HL-60 (cell line): ENCODE data around the gene CHPF2.

Experiments used
- DNase-seq, 2 experiments: peaks; one replicate each; pipeline ENCODE4 v3.0.0-alpha.2; 2010 to 2020; ENCODE audit warnings: low read depth in 1 of 2, low spot score in 1 of 2
- H3K27ac ChIP-seq: fragments of 250-450 bp; sonication (Bioruptor Pico); replicated peaks from 2 replicates; pipeline ENCODE4 v1.5.1; 2020; ENCODE audit warnings: mild to moderate bottlenecking, moderate library complexity
- H3K27me3 ChIP-seq: fragments of 250-450 bp; sonication (Bioruptor Pico); 2 replicates; pipeline ENCODE4 v1.5.1; 2021; ENCODE audit warnings: mild to moderate bottlenecking, moderate library complexity; ENCODE audit not compliant: insufficient read depth, poor library complexity, severe bottlenecking
- H3K4me3 ChIP-seq: replicated peaks from 2 replicates; pipeline ENCODE4 v1.5.1; 2011; ENCODE audit warnings: mild to moderate bottlenecking, control low read depth, low read length; ENCODE audit not compliant: insufficient read depth
- GABPA ChIP-seq: IDR thresholded peaks from 2 replicates; pipeline ENCODE4 v1.6.1; 2012; ENCODE audit warnings: low read depth
- POLR2AphosphoS5 ChIP-seq: IDR thresholded peaks from 2 replicates; pipeline ENCODE4 v1.6.1; 2012; ENCODE audit warnings: low read depth
- REST ChIP-seq: IDR thresholded peaks from 2 replicates; pipeline ENCODE4 v1.6.1; 2012; ENCODE audit warnings: low read depth; ENCODE audit not compliant: insufficient replicate concordance
- SPI1 ChIP-seq: IDR thresholded peaks from 2 replicates; pipeline ENCODE4 v1.6.1; 2012; ENCODE audit warnings: low read depth, mild to moderate bottlenecking, borderline replicate concordance
- TF ChIP-seq, protein P1 (sequence below): IDR thresholded peaks from one replicate; pipeline ENCODE4 v1.5.1; 2011; ENCODE audit warnings: low read length, control low read depth, inconsistent platforms; ENCODE audit not compliant: insufficient read depth

The CHPF2 gene

DNA sequence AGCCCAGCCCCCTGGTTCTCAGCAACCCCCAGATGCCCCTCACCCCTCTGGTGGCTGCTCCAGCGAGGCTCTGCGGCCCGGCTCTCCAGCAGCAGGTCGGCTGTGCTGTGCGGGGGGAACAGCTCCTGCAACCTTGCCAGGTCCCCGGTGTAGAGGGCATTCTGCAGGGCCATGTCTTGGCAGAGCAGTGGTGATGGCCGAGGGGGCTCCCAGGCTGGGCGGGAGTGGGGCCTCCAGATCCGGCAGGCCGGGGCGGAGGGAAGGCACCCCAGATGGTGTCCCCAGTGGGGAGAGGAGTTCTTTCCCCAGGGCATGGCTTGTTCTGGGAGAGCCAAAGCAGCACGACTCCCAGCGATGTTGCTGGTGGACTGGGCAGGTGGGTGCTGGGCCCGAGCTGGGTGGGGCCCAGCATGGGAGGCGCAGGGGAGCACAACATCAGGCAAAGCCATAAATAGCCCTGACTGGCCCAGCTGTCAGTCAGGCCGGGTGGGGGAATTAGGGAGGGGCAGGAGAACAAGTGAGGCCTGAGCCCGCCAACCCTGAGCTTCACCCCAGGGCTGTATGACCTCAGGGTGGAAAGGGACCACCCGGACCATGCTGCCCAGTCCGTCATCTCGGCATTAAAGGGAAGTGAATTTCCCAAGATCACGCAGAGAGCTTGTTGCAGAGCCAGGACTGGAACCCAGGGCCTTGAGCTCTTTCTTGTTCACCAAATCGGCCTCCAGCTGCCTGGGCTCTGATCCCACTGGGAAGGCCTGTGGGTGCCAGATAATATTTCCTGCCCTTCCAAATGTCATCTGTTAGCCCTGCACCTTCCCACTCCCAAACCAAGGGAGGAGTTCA is 44.7 kb upstream of the CHPF2 start:
- no peak for DNase-seq
- Histone ChIP-seq H3K27me3 (peaks cover 12% of the 10 kb centered on the region), H3K4me3 (no peak overlapping the region), H3K27ac (no peak overlapping the region)
- TF ChIP-seq SPI1 (no peak), REST (no peak), GABPA (no peak)

GRCh38 chr7:151188252-151188542 is 44.1 kb upstream of the CHPF2 start:
- Histone ChIP-seq H3K27ac (no peak overlapping the region), H3K4me3 (no peak overlapping the region), H3K27me3 (peaks cover 12% of the 10 kb centered on the region)
- no peak for DNase-seq
- no peak for TF ChIP-seq POLR2AphosphoS5

DNA sequence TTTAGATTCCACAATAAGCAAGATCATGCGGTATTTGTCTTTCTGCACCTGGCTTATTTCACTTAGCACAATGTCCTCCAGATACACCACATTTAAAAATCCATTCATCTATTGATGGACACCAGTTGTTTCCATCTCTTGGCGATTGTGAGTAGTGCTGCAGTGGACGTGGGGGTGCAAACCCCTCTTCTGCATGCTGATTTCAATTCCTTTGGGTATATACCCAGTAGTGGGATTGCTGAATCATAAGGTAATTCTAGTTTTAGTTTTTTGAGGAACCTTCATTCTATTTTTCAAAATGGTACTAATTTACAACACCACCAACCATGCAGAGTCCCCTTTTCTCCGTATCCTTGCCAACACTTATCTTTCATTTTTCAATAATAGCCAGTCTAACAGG is 43.2 kb upstream of the CHPF2 start:
- H3K27me3 ChIP-seq = peaks cover 12% of the 10 kb centered on the region
- no peak overlapping the region for H3K4me3 ChIP-seq
- H3K27ac ChIP-seq = no peak overlapping the region
- TF ChIP-seq POLR2AphosphoS5 = no peak
- TF ChIP-seq GABPA = no peak
- no peak for TF ChIP-seq REST
- no peak for TF ChIP-seq SPI1
- TF ChIP-seq, protein P1, sequence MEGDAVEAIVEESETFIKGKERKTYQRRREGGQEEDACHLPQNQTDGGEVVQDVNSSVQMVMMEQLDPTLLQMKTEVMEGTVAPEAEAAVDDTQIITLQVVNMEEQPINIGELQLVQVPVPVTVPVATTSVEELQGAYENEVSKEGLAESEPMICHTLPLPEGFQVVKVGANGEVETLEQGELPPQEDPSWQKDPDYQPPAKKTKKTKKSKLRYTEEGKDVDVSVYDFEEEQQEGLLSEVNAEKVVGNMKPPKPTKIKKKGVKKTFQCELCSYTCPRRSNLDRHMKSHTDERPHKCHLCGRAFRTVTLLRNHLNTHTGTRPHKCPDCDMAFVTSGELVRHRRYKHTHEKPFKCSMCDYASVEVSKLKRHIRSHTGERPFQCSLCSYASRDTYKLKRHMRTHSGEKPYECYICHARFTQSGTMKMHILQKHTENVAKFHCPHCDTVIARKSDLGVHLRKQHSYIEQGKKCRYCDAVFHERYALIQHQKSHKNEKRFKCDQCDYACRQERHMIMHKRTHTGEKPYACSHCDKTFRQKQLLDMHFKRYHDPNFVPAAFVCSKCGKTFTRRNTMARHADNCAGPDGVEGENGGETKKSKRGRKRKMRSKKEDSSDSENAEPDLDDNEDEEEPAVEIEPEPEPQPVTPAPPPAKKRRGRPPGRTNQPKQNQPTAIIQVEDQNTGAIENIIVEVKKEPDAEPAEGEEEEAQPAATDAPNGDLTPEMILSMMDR = no peak
- DNase-seq = no peak

DNA sequence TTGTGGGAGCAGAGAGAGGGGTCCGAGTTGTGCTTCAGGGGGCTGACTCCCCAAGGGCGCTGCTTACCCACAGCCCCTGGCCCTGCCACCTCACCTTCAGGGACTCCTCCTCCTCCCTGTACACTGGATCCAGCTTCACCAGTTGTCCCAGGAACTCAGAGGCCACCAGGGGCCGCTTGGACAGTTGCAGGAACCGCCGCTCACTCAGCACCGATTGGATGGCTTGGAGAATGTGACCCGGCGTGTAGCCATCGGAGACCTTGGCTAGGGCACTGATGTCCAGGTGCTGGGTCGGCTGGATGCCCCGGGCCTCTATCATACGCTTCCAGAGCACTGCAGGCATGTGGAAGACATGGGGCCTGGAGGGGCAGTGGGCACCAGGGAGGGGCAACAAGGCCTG is 40.7 kb upstream of the CHPF2 start:
- Histone ChIP-seq H3K27ac (no peak overlapping the region), H3K4me3 (no peak overlapping the region), H3K27me3 (peaks cover 22% of the 10 kb centered on the region)
- TF ChIP-seq POLR2AphosphoS5 (no peak), GABPA (no peak), SPI1 (no peak)
- DNase-seq = no peak

GRCh38 chr7:151192002-151192539 is 40.2 kb upstream of the CHPF2 start:
- DNase-seq = no peak
- Histone ChIP-seq H3K4me3 (no peak overlapping the region), H3K27me3 (peaks cover 22% of the 10 kb centered on the region), H3K27ac (no peak overlapping the region)
- no peak for TF ChIP-seq GABPA
- TF ChIP-seq SPI1 = no peak
- TF ChIP-seq POLR2AphosphoS5 = no peak
- no peak for TF ChIP-seq REST
- TF ChIP-seq, protein P1 = no peak
